Natural killer cell (primary cell): ENCODE data around the gene FBXO42. TPM values are rescaled to one million over a fixed set of nuclear protein-coding genes. Genes with fewer than 3 reads are reported as not detected.
A peak's percentile ranks its signal among the peaks of the same experiment; 100 is the strongest.

ENCODE experiments used
- ATAC-seq, 3 donors: fragments of 150-1000 bp in 2 of 3; fragments of 200-7000 bp in 1 of 3; cut with Tn5 transposase; 1 replicate in 1 of 3; 2 replicates in 2 of 3; pipeline ENCODE4 v1.10.0; 2021; ENCODE audit warnings: mild to moderate bottlenecking in 2 of 3, moderate library complexity in 2 of 3
- DNase-seq, 2 donors: peaks; one replicate each; pipeline versions ENCODE4 v3.0.0 to v3.0.0-alpha.2; 2013 to 2021; ENCODE audit warnings: mixed read lengths in 1 of 2
- H3K27ac ChIP-seq: one replicate; pipeline ENCODE4 v1.5.1; 2013; ENCODE audit warnings: mild to moderate bottlenecking, low read length
- H3K27me3 ChIP-seq: one replicate; pipeline ENCODE4 v1.6.1; 2013; ENCODE audit warnings: low read length; ENCODE audit not compliant: control insufficient read depth, insufficient read depth
- H3K36me3 ChIP-seq: one replicate; pipeline ENCODE4 v1.6.1; 2013; ENCODE audit warnings: low read length; ENCODE audit not compliant: control insufficient read depth, insufficient read depth
- H3K4me1 ChIP-seq: one replicate; pipeline ENCODE4 v1.6.1; 2013; ENCODE audit warnings: low read length; ENCODE audit not compliant: control insufficient read depth, insufficient read depth
- H3K4me3 ChIP-seq: one replicate; pipeline ENCODE4 v1.5.1; 2013; ENCODE audit warnings: low read length
- H3K9me3 ChIP-seq: one replicate; pipeline ENCODE4 v1.6.1; 2013; ENCODE audit warnings: low read length; ENCODE audit not compliant: control insufficient read depth, insufficient read depth
- H3K27ac Mint-ChIP-seq, 2 donors: one replicate each; pipeline ENCODE4 v1.8.0; 2022; ENCODE audit warnings: mild to moderate bottlenecking in 2 of 2, mixed read lengths in 2 of 2, moderate library complexity in 1 of 2
- H3K27me3 Mint-ChIP-seq, 2 donors: one replicate each; pipeline ENCODE4 v1.8.0; 2022; ENCODE audit warnings: low read depth in 2 of 2, mixed read lengths in 2 of 2
- H3K36me3 Mint-ChIP-seq: one replicate; pipeline ENCODE4 v1.8.0; 2022; ENCODE audit warnings: mixed read lengths
- H3K4me1 Mint-ChIP-seq, 2 donors: one replicate each; pipeline ENCODE4 v1.8.0; 2022; ENCODE audit warnings: mixed read lengths in 2 of 2
- H3K4me3 Mint-ChIP-seq: one replicate; pipeline ENCODE4 v1.8.0; 2022; ENCODE audit warnings: mild to moderate bottlenecking, moderate library complexity, mixed read lengths
- H3K9me3 Mint-ChIP-seq, 2 donors: one replicate each; pipeline ENCODE4 v1.8.0; 2022; ENCODE audit warnings: mixed read lengths in 2 of 2
- WGBS: methylation state at CpG from one replicate; pipeline ENCODE4 v1.1.7; 2013; ENCODE audit warnings: missing lambda C conversion rate; ENCODE audit not compliant: insufficient coverage; 5-methylcytosine and 5-hydroxymethylcytosine counted together
- intact Hi-C: fragments of 100-400 bp; cut with micrococcal nuclease; formaldehyde crosslinking; loops from one replicate; pipeline ENCODE4 v1.14.2; 2022
- total RNA-seq, 4 donors: library from RNA; stranded (reverse); fragments of 120-200 nt in 1 of 4; gene quantifications; one replicate each; pipeline versions ENCODE4 v1.2.3 to v1.2.4, GENCODE V29; 2013 to 2022
- TF ChIP-seq, protein P1 (sequence below): fragments of 200-600 bp; IDR thresholded peaks from one replicate; pipeline ENCODE4 v1.8.0; 2022; ENCODE audit warnings: antibody characterized with exemption

FBXO42 gene
- total RNA-seq, 3 donors from 2014 or later (not counting 1 experiment from before 2014, with no cell fraction given) = 19.5 to 24.5 (median 24.1) TPM

DNA sequence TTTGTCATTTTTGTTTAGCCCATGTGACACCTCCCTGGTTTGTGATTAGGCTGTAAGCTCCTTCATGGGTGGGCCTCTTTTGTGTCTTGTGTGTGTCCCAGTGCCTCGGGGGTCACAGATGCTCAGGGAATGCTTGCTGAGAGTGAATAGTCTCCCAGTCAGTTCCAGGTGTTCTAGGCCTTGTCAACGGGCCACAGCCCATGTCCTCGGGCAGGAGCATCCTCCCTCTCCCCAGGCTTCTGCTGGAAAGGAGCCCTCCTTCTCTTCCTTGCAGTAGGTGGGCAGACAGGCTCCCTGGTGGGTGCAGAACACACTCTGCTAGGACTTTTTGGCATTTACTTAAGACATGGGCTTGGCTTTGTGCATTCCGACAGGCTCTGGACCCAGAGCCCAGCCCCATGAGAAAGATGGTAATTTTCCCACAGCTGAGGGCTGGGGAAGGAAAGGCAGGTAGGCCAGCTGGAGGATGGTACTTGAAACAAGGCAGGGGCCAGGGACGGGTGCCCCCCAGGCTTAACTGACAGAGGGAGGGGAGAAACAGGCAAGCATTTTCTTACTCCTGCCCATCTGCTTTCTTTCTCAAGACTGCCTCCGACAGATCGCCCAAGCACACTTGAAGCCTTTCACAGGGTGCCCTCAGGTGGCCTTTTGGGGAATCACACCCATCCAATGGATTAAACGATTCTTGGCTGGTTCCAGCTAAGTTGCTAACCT is 108.2 kb downstream of the FBXO42 start:
- DNase-seq = peak; percentile 67 to 87
- WGBS = 44% methylated on average over 8 of the region's 8 CpGs
- intact Hi-C loops = loop anchor here (1.0 to 2.0 kb wide), 3 partner anchors 57 to 235 kb away; no protein-coding TSS in a partner anchor

DNA sequence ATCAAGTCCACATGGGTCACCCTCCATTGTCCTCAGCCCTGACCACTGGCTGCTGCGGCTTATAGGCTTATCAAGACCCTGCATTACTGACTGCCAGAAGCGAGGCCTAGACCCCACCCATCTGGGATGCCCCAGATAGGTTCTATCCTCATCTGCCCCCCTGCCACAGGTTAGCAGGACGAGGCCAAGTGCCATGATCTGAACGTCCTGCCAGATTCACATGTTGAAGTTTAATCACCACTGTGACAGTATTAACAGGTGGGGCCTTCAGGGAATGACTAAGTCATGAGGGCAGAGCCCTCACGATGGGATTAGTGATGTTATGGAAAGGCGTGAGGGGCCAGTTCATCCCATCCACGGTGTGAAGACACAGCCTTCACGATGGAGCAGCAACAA is 109.1 kb downstream of the FBXO42 start:
- Mint-ChIP-seq H3K9me3 (no peaks in the 10 kb centered on the region), H3K27me3 (no peaks in the 10 kb centered on the region), H3K4me3 (no peak overlapping the region), H3K4me1 (peaks cover 0 to 4% of the 10 kb centered on the region in 2 donors), H3K36me3 (no peaks in the 10 kb centered on the region), H3K27ac (no peak overlapping the region)
- TF ChIP-seq, protein P1, sequence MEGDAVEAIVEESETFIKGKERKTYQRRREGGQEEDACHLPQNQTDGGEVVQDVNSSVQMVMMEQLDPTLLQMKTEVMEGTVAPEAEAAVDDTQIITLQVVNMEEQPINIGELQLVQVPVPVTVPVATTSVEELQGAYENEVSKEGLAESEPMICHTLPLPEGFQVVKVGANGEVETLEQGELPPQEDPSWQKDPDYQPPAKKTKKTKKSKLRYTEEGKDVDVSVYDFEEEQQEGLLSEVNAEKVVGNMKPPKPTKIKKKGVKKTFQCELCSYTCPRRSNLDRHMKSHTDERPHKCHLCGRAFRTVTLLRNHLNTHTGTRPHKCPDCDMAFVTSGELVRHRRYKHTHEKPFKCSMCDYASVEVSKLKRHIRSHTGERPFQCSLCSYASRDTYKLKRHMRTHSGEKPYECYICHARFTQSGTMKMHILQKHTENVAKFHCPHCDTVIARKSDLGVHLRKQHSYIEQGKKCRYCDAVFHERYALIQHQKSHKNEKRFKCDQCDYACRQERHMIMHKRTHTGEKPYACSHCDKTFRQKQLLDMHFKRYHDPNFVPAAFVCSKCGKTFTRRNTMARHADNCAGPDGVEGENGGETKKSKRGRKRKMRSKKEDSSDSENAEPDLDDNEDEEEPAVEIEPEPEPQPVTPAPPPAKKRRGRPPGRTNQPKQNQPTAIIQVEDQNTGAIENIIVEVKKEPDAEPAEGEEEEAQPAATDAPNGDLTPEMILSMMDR = no peak
- intact Hi-C loops = no loop called here
- Histone ChIP-seq H3K27me3 (no peaks in the 10 kb centered on the region), H3K27ac (no peak overlapping the region), H3K4me1 (peaks cover 7% of the 10 kb centered on the region), H3K4me3 (no peak overlapping the region), H3K9me3 (no peaks in the 10 kb centered on the region), H3K36me3 (peaks cover 5% of the 10 kb centered on the region)
- 87% methylated on average over 8 of the region's 8 CpGs for WGBS
- ATAC-seq = no peak
- no peak for DNase-seq

More for the DNA sequence above, 108.2 kb downstream of the FBXO42 start:
- no peak overlapping the region for H3K27ac Mint-ChIP-seq
- ATAC-seq = peak; percentile 86 to 97 (median 92)
- no peak overlapping the region for H3K4me3 Mint-ChIP-seq
- no peaks in the 10 kb centered on the region for H3K9me3 Mint-ChIP-seq
- no peaks in the 10 kb centered on the region for H3K36me3 Mint-ChIP-seq
- TF ChIP-seq, protein P1 = peak; percentile 71
- Histone ChIP-seq H3K27ac (no peak overlapping the region), H3K9me3 (no peaks in the 10 kb centered on the region), H3K27me3 (no peaks in the 10 kb centered on the region), H3K4me1 (peaks cover 9% of the 10 kb centered on the region), H3K36me3 (peaks cover 5% of the 10 kb centered on the region), H3K4me3 (no peak overlapping the region)
- no peaks in the 10 kb centered on the region for H3K27me3 Mint-ChIP-seq
- peaks cover 3 to 13% of the 10 kb centered on the region in 2 donors for H3K4me1 Mint-ChIP-seq

DNA sequence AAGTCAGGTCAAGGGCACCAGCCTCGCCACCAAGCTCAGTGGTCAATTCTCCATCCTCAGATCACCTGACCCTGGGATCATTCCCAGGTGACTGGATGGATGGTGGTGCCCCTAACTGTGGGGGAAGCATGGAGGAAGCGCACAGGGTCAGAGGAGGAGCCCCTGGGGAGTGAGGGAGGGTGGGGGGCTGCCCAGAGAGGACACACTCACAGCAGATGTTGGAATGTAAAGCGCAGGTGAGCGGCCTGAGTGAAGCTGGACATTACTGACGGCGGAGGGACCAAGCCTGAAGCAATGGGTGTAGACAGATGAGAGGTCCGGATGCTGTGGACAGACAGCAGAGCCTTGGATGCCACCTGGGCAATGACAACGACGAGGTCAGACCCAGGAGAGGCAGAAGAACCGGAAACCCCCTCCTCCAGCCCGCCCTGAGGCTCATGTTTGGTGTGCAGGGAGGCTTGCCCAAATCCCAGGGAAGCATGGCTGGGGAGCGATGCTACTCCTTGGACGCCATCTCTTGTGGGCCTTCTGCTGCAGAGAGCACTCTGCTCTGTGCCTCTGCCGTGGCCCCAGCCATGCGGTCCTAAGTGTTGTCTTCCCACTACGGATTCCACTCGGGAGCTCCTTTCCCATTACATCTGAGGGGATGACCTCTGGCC is 109.6 kb downstream of the FBXO42 start:
- H3K4me1 Mint-ChIP-seq = peaks cover 2 to 7% of the 10 kb centered on the region in 2 donors
- H3K36me3 Mint-ChIP-seq = no peaks in the 10 kb centered on the region
- intact Hi-C loops = no loop called here
- H3K4me3 Mint-ChIP-seq = no peak overlapping the region
- no peaks in the 10 kb centered on the region for H3K27me3 ChIP-seq
- H3K27me3 Mint-ChIP-seq = no peaks in the 10 kb centered on the region
- H3K36me3 ChIP-seq = peaks cover 5% of the 10 kb centered on the region
- H3K4me1 ChIP-seq = peaks cover 12% of the 10 kb centered on the region
- no peak for DNase-seq
- no peak overlapping the region for H3K4me3 ChIP-seq
- TF ChIP-seq, protein P1 = no peak
- no peak for ATAC-seq
- H3K27ac Mint-ChIP-seq = no peak overlapping the region
- 93% methylated on average over 17 of the region's 17 CpGs for WGBS
- no peaks in the 10 kb centered on the region for H3K9me3 Mint-ChIP-seq
- no peak overlapping the region for H3K27ac ChIP-seq
- H3K9me3 ChIP-seq = no peaks in the 10 kb centered on the region
